HG03432 (cell line): ENCODE data around the gene TTC34.

Source experiments
- ATAC-seq: cut with Tn5 transposase; IDR thresholded peaks from one replicate; pipeline ENCODE4 v1.9.1; 2021; ENCODE audit warnings: mild to moderate bottlenecking, moderate library complexity; ENCODE audit not compliant: unreplicated experiment

The TTC34 gene, protein sequence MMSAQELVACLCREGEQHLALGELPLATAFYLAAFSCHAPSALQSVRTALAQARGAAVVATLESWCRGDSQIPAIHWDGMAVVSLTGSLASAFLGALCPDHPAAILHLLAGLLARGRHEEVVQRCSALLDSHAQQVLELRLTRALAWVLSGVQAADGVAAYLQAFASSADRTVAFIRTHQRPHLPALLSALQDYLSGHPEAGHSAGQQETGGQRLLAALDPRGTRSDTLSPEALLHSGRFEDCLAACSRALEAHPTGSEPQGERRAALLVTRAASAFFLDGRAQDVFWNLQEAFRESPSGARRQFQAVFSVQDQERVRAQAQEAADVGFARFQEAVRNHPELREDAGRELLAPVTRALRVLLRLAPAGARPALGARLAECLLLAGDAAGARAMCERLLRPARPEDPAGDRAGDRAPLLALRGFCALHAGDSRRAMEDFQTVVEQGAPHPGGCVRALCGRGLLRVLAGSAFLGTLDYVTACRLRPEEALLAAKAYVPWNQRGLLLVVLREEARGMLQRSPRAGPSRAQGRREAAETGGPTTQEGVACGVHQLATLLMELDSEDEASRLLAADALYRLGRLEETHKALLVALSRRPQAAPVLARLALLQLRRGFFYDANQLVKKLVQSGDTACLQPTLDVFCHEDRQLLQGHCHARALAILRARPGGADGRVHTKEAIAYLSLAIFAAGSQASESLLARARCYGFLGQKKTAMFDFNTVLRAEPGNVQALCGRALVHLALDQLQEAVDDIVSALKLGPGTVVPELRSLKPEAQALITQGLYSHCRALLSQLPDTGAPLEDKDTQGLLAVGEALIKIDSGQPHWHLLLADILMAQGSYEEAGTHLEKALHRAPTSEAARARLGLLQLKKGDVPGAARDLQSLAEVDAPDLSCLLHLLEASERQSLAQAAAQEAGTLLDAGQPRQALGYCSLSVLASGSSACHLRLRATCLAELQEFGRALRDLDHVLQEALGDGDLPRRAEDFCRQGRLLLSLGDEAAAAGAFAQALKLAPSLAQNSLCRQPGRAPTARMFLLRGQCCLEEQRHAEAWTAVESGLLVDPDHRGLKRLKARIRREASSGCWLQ

GRCh38 chr1:2801535-2802291 is at the start of gene TTC34:
TTC34 (minus strand) TSS chr1:2801693; CDS start chr1:2800827, 866 bp downstream.
- ATAC-seq: no peak

- no peak for ATAC-seq
Measured at GRCh38 chr1:2850502-2850901, 49.0 kb upstream of the TTC34 start.

DNA sequence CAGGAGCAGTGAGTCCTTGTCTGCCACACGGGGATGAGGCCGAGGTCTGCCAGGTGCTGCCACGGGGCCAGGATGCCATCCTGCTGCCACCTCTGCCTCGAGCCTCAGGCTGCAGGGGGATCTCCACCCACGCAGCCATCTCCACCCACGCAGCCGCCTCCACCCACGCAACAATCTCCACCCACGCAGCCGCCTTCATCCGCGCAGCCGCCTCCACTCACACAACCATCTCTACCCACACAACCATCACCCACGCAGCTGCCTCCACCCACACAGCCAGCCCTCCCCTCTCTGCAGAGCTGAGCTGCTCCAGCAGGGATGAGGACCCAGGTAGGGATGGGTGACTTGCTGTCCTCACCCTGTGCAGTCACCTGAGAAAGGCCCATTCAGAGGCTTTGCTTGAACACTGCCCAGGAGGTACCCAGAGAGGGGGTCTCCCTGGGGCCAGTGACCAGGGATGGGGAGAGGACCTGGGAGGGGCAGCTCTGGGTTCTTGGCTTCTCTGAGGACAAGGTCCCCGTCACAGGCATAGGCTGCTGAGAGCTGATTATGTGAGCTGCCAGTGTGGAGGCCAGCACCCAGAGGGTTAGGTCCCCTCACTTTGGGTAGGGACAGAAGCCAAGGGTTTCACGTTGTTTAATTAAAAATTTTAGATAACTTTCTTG is 46.6 kb upstream of the TTC34 start:
- no peak for ATAC-seq

DNA sequence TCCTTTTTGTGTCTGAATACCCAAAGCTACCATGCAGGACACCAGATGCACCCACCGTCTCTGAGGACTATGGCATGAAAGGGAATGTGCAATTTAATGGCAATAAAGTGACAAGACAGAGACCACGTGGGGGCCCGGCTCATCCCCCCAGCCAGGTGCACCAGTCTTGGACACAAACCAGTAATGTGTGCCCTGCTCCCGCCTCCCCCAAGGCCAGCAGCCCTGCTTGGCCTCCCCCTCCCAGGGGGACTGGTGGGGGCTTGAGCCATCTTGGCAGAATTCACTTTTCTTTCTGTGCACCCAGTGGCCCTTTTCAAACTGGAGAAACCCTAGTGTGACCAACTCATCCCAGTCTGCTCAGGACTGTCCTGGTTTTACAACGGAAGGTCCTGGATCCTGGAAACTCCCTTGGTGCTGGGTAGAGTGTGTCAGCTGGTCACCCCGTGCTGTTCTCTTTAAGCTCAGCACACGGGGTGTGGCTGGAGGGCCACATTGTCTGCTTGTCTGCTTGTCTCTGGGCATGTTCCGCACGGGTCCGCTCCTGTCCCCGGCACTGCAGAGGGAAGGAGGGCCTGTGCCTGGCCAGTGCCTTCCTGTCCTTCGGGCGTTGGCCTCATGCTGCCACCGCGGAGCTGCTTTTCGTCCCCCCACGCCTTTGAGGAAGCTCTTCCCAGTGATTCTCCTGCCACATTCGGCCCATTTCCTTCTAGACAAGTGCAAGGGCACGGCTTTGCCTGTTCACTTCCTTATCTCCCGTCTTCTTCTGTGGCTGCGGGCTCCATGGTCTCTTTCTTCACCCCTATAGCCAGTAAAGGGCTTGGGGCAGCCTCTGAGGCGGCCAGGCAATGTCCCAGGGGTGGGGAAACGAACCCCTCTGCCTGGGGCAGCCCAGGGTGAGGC is 45.8 kb upstream of the TTC34 start:
- ATAC-seq: no peak

DNA sequence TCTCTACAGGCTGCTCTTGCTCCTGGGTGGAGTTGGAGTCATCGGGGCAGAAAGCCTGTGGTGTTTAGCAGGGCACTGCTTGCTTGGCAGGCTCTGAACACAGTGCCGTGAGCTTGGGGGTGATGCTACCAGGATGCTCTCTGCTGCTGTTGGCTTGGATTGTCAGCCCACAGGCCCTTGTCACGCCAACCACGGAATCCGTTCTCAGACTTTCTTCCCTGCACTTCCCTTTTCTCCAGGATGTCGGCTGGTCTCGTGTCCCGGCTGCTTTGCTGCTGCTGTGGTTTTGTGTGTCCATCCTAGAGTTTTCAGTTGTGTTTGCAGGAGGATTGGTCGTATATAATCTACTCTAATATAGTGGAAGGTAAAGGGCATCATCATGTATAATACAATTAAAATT is 44.4 kb upstream of the TTC34 start:
- no peak for ATAC-seq

- no peak for ATAC-seq
Measured at GRCh38 chr1:2840036-2840809, 38.7 kb upstream of the TTC34 start.

GRCh38 chr1:2837823-2838222 is 36.3 kb upstream of the TTC34 start:
- ATAC-seq: no peak

GRCh38 chr1:2837316-2837715 is 35.8 kb upstream of the TTC34 start:
- ATAC-seq: no peak

GRCh38 chr1:2836333-2836970 is 35.0 kb upstream of the TTC34 start:
- ATAC-seq: no peak

DNA sequence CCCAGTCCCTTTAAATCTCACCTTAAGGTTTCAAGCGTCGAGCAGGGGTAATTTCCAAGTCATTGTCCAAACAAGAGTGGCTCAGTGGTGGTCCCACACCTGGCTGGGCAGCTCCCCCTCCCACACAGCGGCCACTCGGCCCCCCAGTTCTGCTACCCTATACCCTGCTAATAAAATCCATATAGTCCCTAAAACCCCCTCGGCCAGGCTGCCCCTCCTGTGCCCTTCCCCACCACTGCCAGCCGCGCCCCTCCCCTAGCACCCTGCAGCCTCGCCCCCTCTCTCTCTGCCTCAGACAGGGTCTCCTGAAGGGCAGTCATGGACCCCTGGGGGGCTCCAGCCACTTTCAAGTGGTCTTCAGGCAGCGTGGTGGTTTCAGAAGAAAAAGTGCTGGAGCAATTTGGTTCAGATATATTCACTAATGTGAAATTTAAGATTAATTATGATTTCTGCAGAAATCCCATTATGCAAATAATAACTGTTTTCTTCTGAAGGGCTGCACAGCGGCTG is 34.2 kb upstream of the TTC34 start:
- no peak for ATAC-seq

GRCh38 chr1:2834741-2835564 is 33.5 kb upstream of the TTC34 start:
- no peak for ATAC-seq

GRCh38 chr1:2834146-2834475 is 32.6 kb upstream of the TTC34 start:
- ATAC-seq: no peak

DNA sequence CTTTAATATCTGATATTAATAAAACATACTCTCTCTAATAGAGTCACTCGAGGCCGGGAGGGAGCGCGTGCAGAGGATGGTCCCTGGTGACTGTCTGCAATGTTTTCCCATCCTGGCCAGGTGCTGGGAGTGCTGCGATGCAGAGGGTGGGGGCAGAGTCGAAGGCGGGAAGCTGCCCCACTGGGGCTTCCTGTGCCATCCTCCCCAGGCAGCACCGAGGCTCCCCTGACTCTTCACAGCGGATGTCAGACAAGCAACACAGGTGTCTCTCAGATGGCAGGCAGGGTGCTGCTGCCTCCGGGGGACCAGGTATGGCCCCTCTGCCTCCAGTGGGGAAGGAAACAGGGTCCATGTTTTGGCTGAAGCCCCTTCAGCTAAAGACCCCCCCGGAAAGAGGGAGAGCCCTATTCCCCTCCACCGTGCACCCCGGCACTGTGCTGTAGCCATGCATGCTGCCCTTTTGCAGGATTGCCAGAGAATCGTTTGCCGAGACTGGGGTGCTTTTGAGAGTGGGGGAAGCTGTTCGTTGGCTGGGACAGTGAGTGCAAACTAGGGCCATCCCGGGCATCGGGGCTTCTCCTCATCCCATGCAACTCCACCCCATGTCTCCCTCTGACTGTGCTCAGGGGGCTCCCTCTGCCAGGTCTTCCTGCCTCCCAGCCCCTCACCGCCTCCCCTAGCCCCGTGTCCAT is 32.1 kb upstream of the TTC34 start:
- no peak for ATAC-seq

DNA sequence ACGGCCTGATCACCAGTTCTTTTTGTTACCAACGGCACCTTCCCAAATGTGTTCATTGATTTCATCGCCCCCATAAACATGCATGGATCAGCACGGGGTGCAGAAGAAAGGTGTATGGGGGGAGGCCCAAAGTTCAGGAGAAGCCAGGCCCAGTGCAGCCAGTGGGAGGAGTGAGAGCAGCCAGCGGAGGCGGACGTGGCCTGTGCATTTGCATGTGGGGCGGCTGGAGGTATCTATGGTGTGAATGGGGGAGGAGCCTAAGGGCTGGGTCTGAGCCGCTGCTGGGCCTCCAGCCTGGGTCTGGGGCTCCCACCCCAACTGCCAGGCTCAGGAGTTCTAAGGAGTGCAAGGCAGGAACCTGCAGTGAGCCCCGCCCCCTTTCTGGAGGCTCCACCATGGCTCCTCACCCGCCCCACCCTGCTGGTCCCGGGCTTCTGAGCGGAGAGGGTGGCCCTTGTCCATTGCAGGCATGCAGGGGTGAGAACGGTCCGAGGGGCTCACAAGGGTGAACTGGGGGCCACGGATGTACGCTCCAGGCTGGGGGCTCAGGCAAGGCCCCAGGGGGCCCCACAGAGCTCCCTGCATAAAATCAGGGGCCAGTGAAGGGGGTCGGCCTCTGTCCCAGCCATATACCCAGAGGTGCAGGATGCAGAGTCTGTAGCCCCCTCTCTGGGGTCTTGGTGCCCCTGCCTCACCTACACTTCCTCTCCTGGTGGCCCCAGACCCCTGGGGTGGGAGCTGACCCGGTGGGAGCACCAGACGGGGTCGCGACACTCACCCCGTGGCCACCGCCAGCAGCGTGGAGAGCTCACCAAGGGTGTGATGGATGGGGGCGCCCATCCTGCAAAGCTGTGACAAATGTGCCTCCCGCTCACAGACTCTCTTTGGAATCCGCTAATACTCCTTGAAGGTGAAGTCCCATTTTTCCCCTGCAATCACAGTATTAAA is 31.3 kb upstream of the TTC34 start:
- no peak for ATAC-seq

DNA sequence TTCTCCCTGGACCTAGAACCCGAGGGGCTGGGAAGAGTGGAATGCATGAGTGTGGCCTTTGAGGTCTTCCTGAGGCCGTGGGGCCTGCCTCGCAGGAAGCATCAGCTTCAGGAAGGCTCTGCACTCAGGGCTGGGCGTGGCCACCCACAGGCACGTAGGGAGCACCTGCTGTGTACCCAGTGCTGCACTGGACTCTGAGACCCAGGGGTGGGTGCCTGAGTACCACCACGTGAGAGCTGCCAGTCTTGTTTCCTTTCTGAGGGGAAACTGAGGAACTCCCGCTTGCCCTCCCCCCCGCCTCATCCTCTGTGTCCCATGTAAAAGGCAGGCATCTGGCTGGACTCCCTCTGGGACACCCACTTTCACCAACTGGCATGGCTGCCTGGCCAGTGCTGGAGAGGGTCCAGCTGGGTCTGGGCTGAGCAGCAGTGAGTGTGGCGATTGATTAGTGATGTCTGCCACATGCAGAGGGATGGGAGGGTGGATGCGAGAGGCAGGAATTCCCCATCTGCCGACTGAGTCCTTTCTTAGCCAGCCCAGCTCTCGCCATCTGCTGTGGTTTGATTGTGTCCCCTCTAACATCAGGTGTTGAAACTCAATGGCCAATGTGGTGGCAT is 30.2 kb upstream of the TTC34 start:
- no peak for ATAC-seq
